Chondrocyte (in vitro differentiated cells): ENCODE results near the gene PRMT3. TPM values are rescaled to one million over a fixed set of nuclear protein-coding genes. Genes with fewer than 3 reads are reported as not detected.

Experiments used
- total RNA-seq: library from RNA; stranded (reverse); gene quantifications from 3 replicates; pipeline ENCODE4 v1.2.1, GENCODE V29; 2021

Gene PRMT3
- total RNA-seq, 1 donor from 2014 or later, result 10.6 TPM

Other genes starting within 250 kb of the PRMT3 start
- not detected in 3 replicates for gene DBX1, start 227.2 kb upstream of the PRMT3 start, total RNA-seq
- gene HTATIP2, start 24.0 kb upstream of the PRMT3 start, total RNA-seq, result 30.0 to 40.0 TPM (median 37.7 TPM) in 3 replicates
- not detected in 3 replicates for gene SLC6A5, start 211.9 kb downstream of the PRMT3 start, total RNA-seq